Measurements from ENCODE around the gene SOCS3. TPM values are rescaled to one million over a fixed set of nuclear protein-coding genes. Genes with fewer than 3 reads are reported as not detected.

Gene SOCS3
- total and polyA plus RNA-seq, 10 of the 15 experiments (the other 5 are each of a cell fraction or from before 2014, with no cell fraction given): 0.05 to 3.9 (median 1.0) TPM

DNA sequence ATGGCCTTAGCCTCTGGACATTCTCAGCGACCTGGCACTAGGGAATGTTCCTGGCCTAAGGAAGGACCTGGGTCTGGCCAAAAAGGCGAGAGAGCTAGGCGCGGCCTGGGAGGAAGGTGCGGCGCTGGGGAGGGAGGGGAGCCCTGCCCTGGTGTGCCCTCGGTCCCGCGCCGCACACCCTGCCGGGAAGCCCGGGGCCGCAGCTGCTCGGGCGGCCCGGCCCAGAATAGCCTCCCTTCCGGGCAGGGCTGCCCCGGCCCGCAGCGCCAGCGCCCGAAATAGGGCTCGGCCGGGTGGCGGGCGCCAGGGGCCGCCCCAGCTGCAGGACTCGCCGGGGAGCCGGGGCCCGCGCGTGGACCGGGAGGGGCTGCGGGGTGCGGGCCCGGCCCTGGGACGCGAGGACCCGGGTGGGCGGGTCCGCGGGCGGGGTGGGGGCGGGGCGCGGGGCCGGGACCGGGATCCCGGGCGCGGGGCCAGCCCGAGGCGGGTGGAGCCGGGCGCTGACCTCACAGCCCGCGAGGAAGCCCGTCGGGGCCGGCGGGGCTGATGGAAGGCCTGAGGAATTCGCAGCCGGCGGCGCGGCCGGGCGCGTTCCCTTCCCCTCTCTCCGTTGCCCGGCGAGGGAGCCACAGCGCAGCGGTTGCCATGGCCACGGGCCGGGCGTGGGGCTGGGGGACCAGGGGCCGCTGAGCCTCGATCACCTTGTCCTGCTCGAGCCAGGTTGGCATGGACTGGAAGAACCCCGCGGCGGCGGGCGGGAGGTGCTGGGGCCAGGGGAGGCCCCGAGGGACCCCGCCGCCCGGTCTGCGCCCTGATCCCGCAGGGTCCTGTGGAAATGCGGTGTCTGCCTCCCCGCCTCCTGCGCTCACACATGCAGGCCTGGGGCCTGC, 18.1 kb downstream of the SOCS3 start:
- ChIA-PET RAD21 (ENCODE audit: unreplicated experiment) (interaction anchor here (1.1 to 3.9 kb wide), 3 partner anchors 15 to 25 kb away, joined by 3 to 33 read pairs (median 5); no protein-coding TSS in a partner anchor), CTCF (interaction anchor here (0.7 to 2.9 kb wide), 6 partner anchors 13 to 39 kb away, joined by 3 to 14 read pairs (median 4); partner anchors contain the start of gene SOCS3), POLR2A (interaction anchor here (1.2 to 3.1 kb wide), 3 partner anchors 15 to 27 kb away, joined by 5 to 14 read pairs (median 11); no protein-coding TSS in a partner anchor), SMC1A (ENCODE audit: uncharacterized antibody, unreplicated experiment) (interaction anchor here (3.4 kb wide), 1 partner anchor 25 kb away, joined by 14 read pairs; no protein-coding TSS in a partner anchor)
- intact Hi-C loops (cut with micrococcal nuclease; ENCODE audit: unreplicated experiment): no loop called here
- Histone ChIP-seq H3K79me2 (ENCODE audit: control insufficient read depth, insufficient read depth, low read length) (no peaks in the 10 kb centered on the region), H3K9me3 (replicated peaks; ENCODE audit: control insufficient read depth, insufficient read depth, low read length) (no peaks in the 10 kb centered on the region), H3K27me3 (replicated peaks in 1 of 2; ENCODE audit: control insufficient read depth in 2 of 2, insufficient read depth in 2 of 2, low read length in 1 of 2) (no peaks in the 10 kb centered on the region), H3K9ac (ENCODE audit: control insufficient read depth, insufficient read depth, low read length) (no peak overlapping the region; the same call in 1 of the 2 replicates), H2AFZ (ENCODE audit: control insufficient read depth, low read depth, low read length) (peak overlapping the region; percentile 48), H3K36me3 (ENCODE audit: control insufficient read depth in 2 of 2, insufficient read depth in 2 of 2, low read length in 1 of 2) (no peaks in the 10 kb centered on the region), H3K27ac (ENCODE audit: control insufficient read depth, insufficient read depth) (no peak overlapping the region), H4K20me1 (ENCODE audit: control insufficient read depth, insufficient read depth) (no peaks in the 10 kb centered on the region), H3K4me3 (no peak overlapping the region; the same call in 1 of the 2 replicates), H3K4me2 (ENCODE audit: control insufficient read depth, insufficient read depth) (peak overlapping the region; percentile 69), H3K4me1 (ENCODE audit: control insufficient read depth, insufficient read depth, low read length) (peaks cover 60% of the 10 kb centered on the region)
- WGBS (ENCODE audit: insufficient coverage, insufficient replicate concordance, low lambda C conversion rate, missing lambda C conversion rate): 8% methylated on average over 49 of the region's 95 CpGs
- ATAC-seq (peak; percentile 2), DNase-seq (ENCODE audit: low read depth, low spot score) (no peak), FAIRE-seq (no peak)
- BruUV-seq (replicated peaks): no TSS peak
- in situ Hi-C loops (cut with MboI): no loop called here
- TF ChIP-seq TARDBP (IDR thresholded peaks at IDR 0.05; ENCODE audit: borderline replicate concordance) (no peak), RAD51 (IDR thresholded peaks at IDR 0.05) (no peak), ASH2L (IDR thresholded peaks at IDR 0.05; ENCODE audit: borderline replicate concordance, low read depth) (no peak), GATAD2B (conservative IDR thresholded peaks at IDR 0.05; ENCODE audit: low read depth) (peak; percentile 34), SMAD1 (IDR thresholded peaks at IDR 0.05; ENCODE audit: low read depth, partially characterized antibody) (no peak), MTA3 (IDR thresholded peaks at IDR 0.05; ENCODE audit: borderline replicate concordance, low read length) (no peak), SUZ12 (IDR thresholded peaks at IDR 0.05; ENCODE audit: unreplicated experiment) (no peak), DPF2 (IDR thresholded peaks at IDR 0.05) (peak; percentile 15; the same call in 1 of the 2 replicates), CEBPB (IDR thresholded peaks at IDR 0.05; ENCODE audit: borderline replicate concordance in 1 of 2, low read depth in 2 of 2, low read length in 2 of 2) (no peak), LARP7 (IDR thresholded peaks at IDR 0.05) (peak; percentile 44), ZNF207 (IDR thresholded peaks at IDR 0.05; ENCODE audit: borderline replicate concordance) (no peak), SMARCA5 (IDR thresholded peaks at IDR 0.05) (0 out of 2 replicates have a peak, but pooled peaks have one; percentile 12), IKZF1 (conservative IDR thresholded peaks at IDR 0.05) (0 out of 2 replicates have a peak, but pooled peaks have one; percentile 41), JUNB (IDR thresholded peaks at IDR 0.05) (no peak), NR2F1 (conservative IDR thresholded peaks at IDR 0.05) (no peak)
- TF ChIP-seq, protein P1, sequence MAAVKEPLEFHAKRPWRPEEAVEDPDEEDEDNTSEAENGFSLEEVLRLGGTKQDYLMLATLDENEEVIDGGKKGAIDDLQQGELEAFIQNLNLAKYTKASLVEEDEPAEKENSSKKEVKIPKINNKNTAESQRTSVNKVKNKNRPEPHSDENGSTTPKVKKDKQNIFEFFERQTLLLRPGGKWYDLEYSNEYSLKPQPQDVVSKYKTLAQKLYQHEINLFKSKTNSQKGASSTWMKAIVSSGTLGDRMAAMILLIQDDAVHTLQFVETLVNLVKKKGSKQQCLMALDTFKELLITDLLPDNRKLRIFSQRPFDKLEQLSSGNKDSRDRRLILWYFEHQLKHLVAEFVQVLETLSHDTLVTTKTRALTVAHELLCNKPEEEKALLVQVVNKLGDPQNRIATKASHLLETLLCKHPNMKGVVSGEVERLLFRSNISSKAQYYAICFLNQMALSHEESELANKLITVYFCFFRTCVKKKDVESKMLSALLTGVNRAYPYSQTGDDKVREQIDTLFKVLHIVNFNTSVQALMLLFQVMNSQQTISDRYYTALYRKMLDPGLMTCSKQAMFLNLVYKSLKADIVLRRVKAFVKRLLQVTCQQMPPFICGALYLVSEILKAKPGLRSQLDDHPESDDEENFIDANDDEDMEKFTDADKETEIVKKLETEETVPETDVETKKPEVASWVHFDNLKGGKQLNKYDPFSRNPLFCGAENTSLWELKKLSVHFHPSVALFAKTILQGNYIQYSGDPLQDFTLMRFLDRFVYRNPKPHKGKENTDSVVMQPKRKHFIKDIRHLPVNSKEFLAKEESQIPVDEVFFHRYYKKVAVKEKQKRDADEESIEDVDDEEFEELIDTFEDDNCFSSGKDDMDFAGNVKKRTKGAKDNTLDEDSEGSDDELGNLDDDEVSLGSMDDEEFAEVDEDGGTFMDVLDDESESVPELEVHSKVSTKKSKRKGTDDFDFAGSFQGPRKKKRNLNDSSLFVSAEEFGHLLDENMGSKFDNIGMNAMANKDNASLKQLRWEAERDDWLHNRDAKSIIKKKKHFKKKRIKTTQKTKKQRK (IDR thresholded peaks at IDR 0.05; ENCODE audit: low read depth, low read length): no peak
- TF ChIP-seq, protein P2, sequence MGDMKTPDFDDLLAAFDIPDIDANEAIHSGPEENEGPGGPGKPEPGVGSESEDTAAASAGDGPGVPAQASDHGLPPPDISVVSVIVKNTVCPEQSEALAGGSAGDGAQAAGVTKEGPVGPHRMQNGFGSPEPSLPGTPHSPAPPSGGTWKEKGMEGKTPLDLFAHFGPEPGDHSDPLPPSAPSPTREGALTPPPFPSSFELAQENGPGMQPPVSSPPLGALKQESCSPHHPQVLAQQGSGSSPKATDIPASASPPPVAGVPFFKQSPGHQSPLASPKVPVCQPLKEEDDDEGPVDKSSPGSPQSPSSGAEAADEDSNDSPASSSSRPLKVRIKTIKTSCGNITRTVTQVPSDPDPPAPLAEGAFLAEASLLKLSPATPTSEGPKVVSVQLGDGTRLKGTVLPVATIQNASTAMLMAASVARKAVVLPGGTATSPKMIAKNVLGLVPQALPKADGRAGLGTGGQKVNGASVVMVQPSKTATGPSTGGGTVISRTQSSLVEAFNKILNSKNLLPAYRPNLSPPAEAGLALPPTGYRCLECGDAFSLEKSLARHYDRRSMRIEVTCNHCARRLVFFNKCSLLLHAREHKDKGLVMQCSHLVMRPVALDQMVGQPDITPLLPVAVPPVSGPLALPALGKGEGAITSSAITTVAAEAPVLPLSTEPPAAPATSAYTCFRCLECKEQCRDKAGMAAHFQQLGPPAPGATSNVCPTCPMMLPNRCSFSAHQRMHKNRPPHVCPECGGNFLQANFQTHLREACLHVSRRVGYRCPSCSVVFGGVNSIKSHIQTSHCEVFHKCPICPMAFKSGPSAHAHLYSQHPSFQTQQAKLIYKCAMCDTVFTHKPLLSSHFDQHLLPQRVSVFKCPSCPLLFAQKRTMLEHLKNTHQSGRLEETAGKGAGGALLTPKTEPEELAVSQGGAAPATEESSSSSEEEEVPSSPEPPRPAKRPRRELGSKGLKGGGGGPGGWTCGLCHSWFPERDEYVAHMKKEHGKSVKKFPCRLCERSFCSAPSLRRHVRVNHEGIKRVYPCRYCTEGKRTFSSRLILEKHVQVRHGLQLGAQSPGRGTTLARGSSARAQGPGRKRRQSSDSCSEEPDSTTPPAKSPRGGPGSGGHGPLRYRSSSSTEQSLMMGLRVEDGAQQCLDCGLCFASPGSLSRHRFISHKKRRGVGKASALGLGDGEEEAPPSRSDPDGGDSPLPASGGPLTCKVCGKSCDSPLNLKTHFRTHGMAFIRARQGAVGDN (IDR thresholded peaks at IDR 0.05): 0 out of 2 replicates have a peak, but pooled peaks have one; percentile 15
